SU-DHL-6 (cell line): Measurements from ENCODE around the gene SLC26A9.

Experiments
- H2AFZ ChIP-seq: fragments of 200-600 bp; sonication (generic); 2 replicates; pipeline ENCODE4 v1.6.1; 2014; ENCODE audit warnings: low read depth, mild to moderate bottlenecking, moderate library complexity, mixed read lengths, antibody characterized with exemption, low read length; ENCODE audit not compliant: severe bottlenecking
- H3F3A ChIP-seq: fragments of 200-600 bp; shearing (Covaris generic); 2 replicates; pipeline ENCODE4 v1.6.0; 2016; ENCODE audit warnings: antibody characterized with exemption, mild to moderate bottlenecking; ENCODE audit not compliant: insufficient read depth
- H3K27ac ChIP-seq: fragments of 200-600 bp; sonication (generic); 2 replicates; pipeline ENCODE4 v1.5.1; 2016; ENCODE audit warnings: low read depth, mild to moderate bottlenecking, low read length, moderate library complexity, mixed read lengths
- H3K27me3 ChIP-seq: fragments of 200-600 bp; sonication (generic), shearing (Covaris generic); 2 replicates; pipeline ENCODE4 v1.6.0; 2014; ENCODE audit warnings: mild to moderate bottlenecking, low read length
- H3K36me3 ChIP-seq: fragments of 200-600 bp; sonication (generic); 2 replicates; pipeline ENCODE4 v1.6.1; 2014; ENCODE audit warnings: mild to moderate bottlenecking, low read length, mixed read lengths
- H3K4me2 ChIP-seq: fragments of 300-600, 200-600 bp; shearing (Covaris generic), sonication (generic); 2 replicates; pipeline ENCODE4 v1.6.0; 2014; ENCODE audit warnings: low read length, low read depth, mild to moderate bottlenecking; ENCODE audit not compliant: poor library complexity, severe bottlenecking
- H3K4me3 ChIP-seq: fragments of 200-600 bp; sonication (generic); 2 replicates; pipeline ENCODE4 v1.5.1; 2014; ENCODE audit warnings: antibody characterized with exemption, low read length, mild to moderate bottlenecking, mixed read lengths; ENCODE audit not compliant: insufficient read depth, poor library complexity, severe bottlenecking
- H3K79me2 ChIP-seq: fragments of 200-600 bp; sonication (generic); 2 replicates; pipeline ENCODE4 v1.6.1; 2014; ENCODE audit warnings: mild to moderate bottlenecking, low read length, moderate library complexity; ENCODE audit not compliant: insufficient read depth
- H3K9ac ChIP-seq: fragments of 200-600 bp; sonication (generic); 2 replicates; pipeline ENCODE4 v1.7.0; 2014; ENCODE audit warnings: mild to moderate bottlenecking, low read length
- H3K9me2 ChIP-seq: fragments of 200-600 bp; sonication (generic); replicated peaks from 2 replicates; pipeline ENCODE4 v1.6.1; 2014; ENCODE audit warnings: low read length; ENCODE audit not compliant: insufficient read depth
- H3K9me3 ChIP-seq: fragments of 200-600 bp; sonication (generic); 2 replicates; pipeline ENCODE4 v1.6.1; 2014; ENCODE audit warnings: low read length, mixed read lengths; ENCODE audit not compliant: insufficient read depth
- H4K20me1 ChIP-seq: fragments of 200-600 bp; sonication (generic); 2 replicates; pipeline ENCODE4 v1.6.1; 2014; ENCODE audit warnings: low read depth, mild to moderate bottlenecking, antibody characterized with exemption, low read length, moderate library complexity, mixed read lengths
- EZH2phosphoT487 ChIP-seq: fragments of 200-600 bp; sonication (generic), shearing (Covaris generic); conservative IDR thresholded peaks from 2 replicates; pipeline ENCODE4 v1.6.1; 2018; ENCODE audit warnings: mild to moderate bottlenecking, antibody characterized with exemption, low read length, moderate library complexity, mixed read lengths
- TF ChIP-seq, protein P1 (sequence below): fragments of 200-600 bp; sonication (generic); IDR thresholded peaks from one replicate; pipeline ENCODE4 v1.5.1; 2017; ENCODE audit warnings: antibody characterized with exemption, mild to moderate bottlenecking, low read length, moderate library complexity; ENCODE audit not compliant: insufficient read depth, poor library complexity, severe bottlenecking

SLC26A9 gene

DNA sequence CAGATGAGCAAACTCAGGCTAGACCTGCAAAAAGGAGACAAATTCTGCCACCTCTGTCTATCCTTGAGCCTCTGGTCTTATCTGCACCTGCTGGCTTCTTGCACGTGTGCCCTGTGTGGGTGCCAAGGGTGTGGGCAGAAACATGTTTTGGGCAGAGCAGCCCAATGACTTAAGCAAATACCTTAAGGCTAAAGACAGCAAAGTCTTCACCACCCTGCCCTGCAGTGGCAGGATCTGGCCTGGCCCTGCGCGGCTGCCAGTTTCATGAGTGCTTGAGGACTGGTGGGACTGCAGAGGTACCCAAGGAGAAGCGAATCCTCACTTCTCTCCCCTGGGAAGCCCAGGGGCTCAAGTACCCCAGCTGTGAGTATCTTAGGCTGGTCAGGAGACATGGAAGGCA lies 3.8 kb upstream of the SLC26A9 start:
- Histone ChIP-seq H3K9me3 (no peaks in the 10 kb centered on the region), H3K36me3 (no peaks in the 10 kb centered on the region), H3K9ac (no peak overlapping the region), H3F3A (no peaks in the 10 kb centered on the region), H3K27me3 (no peaks in the 10 kb centered on the region), H3K4me2 (no peak overlapping the region), H2AFZ (no peak overlapping the region), H3K9me2 (no peaks in the 10 kb centered on the region), H4K20me1 (no peaks in the 10 kb centered on the region), H3K79me2 (no peaks in the 10 kb centered on the region), H3K4me3 (no peak overlapping the region), H3K27ac (no peak overlapping the region)
- TF ChIP-seq, protein P1, sequence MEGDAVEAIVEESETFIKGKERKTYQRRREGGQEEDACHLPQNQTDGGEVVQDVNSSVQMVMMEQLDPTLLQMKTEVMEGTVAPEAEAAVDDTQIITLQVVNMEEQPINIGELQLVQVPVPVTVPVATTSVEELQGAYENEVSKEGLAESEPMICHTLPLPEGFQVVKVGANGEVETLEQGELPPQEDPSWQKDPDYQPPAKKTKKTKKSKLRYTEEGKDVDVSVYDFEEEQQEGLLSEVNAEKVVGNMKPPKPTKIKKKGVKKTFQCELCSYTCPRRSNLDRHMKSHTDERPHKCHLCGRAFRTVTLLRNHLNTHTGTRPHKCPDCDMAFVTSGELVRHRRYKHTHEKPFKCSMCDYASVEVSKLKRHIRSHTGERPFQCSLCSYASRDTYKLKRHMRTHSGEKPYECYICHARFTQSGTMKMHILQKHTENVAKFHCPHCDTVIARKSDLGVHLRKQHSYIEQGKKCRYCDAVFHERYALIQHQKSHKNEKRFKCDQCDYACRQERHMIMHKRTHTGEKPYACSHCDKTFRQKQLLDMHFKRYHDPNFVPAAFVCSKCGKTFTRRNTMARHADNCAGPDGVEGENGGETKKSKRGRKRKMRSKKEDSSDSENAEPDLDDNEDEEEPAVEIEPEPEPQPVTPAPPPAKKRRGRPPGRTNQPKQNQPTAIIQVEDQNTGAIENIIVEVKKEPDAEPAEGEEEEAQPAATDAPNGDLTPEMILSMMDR: no peak
- TF ChIP-seq EZH2phosphoT487: no peak

DNA sequence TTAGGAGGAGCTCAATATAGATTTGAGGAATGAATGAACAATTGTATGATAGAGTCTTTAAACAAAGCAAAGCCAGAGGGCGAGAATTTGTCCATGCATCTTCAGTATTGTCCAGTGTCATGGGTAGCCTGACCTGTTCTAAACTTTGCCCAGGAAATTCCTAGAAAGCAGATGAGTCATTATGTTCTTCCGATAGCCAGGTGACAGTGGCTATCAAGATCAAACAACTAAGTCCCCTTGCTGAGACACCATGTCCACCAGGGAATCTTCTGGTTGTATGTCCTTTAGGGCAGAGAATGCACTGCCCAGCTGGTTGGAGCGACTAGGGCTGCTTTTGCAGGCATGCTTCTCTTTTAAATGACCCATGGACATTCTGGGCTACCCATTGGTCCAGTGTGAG lies 1.8 kb upstream of the SLC26A9 start:
- Histone ChIP-seq H3K9me2 (no peaks in the 10 kb centered on the region), H3K9ac (no peak overlapping the region), H3K9me3 (no peaks in the 10 kb centered on the region), H3K4me3 (no peak overlapping the region), H3K27ac (no peak overlapping the region), H4K20me1 (no peaks in the 10 kb centered on the region), H2AFZ (no peak overlapping the region), H3K4me2 (no peak overlapping the region), H3K27me3 (no peaks in the 10 kb centered on the region), H3K36me3 (no peaks in the 10 kb centered on the region), H3K79me2 (no peaks in the 10 kb centered on the region), H3F3A (no peaks in the 10 kb centered on the region)
- TF ChIP-seq EZH2phosphoT487: no peak
- TF ChIP-seq, protein P1: no peak

DNA sequence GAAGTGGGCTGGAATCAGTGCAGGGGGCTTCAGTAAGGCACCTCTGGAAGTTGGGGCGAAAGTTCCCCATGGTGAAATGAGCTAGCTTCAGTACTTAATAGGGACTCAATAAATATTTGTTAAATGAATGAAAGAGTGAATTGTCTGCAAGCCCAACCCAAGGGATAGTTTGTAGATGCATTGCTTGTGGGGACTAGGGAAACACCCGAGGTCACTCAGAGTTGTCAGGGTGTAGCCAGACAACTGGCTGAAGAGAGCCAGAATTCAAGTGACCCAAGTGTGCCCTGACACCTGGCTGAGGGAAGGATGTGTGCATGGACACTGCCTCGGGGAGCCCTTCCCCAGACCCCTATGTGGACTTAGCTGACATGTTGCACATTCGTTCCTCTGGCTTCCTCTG lies 1.3 kb upstream of the SLC26A9 start:
- Histone ChIP-seq H3K36me3 (no peaks in the 10 kb centered on the region), H3K9me3 (no peaks in the 10 kb centered on the region), H3K9ac (no peak overlapping the region), H2AFZ (no peak overlapping the region), H3K4me3 (no peak overlapping the region), H3K27ac (no peak overlapping the region), H3K4me2 (no peak overlapping the region), H3K79me2 (no peaks in the 10 kb centered on the region), H3K9me2 (no peaks in the 10 kb centered on the region), H3F3A (no peaks in the 10 kb centered on the region), H4K20me1 (no peaks in the 10 kb centered on the region), H3K27me3 (no peaks in the 10 kb centered on the region)
- TF ChIP-seq EZH2phosphoT487: no peak
- TF ChIP-seq, protein P1: no peak
